GM18951 (cell line): ENCODE data around the gene SLC6A18.
"Not testable (repeated sequence)": the region's sequence is repeated elsewhere in the genome, so short reads cannot be mapped to it uniquely, and the experiment has no call there.

ENCODE experiments used
- POLR2A ChIP-seq: IDR thresholded peaks from 4 replicates; pipeline ENCODE4 v1.6.1; 2011; ENCODE audit warnings: mild to moderate bottlenecking; ENCODE audit not compliant: insufficient read length, insufficient read depth; ENCODE audit errors: extremely low read depth
- in situ Hi-C: fragments of 300-500 bp; cut with MboI; formaldehyde crosslinking; loops from one replicate; pipeline ENCODE4 v1.12.0; 2022; ENCODE audit warnings: low sequenced_read_pairs, mixed read lengths, inconsistent platforms; ENCODE audit not compliant: unreplicated experiment

The SLC6A18 gene

DNA sequence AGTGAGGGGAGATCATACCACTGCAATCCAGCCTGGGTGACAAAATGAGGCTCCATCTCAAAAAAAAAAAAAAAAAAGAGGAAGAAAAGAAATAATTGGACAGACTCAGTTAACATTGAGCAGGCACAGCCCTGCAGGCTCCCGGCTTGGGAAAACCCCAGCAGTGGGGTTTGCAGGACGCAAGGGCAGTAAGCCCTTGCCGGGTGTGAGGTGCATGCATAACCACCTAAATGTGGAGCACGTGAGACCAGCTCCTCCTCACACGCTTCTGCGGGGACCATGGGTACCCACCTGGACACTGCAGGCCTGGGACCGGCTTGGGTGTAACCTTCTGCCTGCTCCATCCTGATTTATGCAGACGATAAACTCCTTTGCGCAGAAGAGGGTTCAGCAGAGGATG is 4.8 kb upstream of the SLC6A18 start:
- in situ Hi-C loops = no loop called here
- no peak for TF ChIP-seq POLR2A

DNA sequence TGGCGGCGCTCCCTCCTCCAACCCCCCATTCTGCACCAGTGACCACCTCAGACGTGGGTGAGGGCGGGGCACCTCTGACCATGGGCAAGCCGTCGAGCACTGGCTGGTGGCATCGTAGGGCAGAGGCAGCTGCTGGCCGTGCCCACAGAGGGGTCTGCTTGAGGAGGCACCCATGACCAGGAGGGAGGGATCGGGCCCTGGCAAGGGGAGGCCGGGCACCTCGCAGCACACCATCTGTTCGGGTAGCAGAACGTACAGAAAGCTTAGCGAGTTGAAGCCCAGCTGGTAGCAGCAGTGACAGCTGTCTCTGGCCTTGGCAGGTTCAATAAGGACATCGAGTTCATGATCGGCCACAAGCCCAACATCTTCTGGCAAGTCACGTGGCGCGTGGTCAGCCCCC is 4.3 kb upstream of the SLC6A18 start:
- in situ Hi-C loops = no loop called here

GRCh38 chr5:1221721-1222120 is 3.5 kb upstream of the SLC6A18 start:
- TF ChIP-seq POLR2A = no peak
- in situ Hi-C loops = no loop called here

More for the DNA sequence above, 4.3 kb upstream of the SLC6A18 start:
- no peak for TF ChIP-seq POLR2A

GRCh38 chr5:1222147-1222546 is 3.0 kb upstream of the SLC6A18 start:
- no peak for TF ChIP-seq POLR2A
- in situ Hi-C loops = no loop called here

DNA sequence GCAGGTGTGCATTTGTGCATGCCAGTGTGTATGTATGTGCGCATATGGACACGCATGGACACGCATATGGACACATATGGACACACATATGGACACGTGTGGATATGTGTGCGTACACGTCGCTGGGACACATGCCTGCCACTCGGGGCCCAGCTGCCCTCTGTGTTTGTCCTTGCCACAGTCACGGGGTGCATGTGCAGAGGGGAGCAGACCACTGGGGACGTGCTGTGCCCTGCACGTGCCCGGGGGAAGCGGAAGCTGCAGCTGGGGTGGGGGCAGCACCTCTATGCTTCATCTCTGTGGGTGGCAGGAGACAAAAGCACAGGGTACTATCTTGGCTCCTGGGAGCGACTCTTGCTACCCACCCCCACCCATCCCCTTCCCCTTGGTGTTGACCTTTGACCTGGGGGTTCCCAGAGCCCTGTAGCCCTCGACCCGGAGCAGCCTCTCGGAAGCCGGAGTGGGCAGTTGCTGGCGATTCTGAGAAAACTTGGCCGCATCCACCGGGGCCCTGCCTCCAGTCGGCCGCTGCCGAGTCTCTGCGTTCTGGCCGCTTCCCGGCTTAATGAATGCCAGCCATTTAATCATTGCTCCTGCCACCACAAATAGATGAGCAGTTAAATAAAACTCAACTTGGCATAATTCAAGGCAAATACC is 2.4 kb upstream of the SLC6A18 start:
- in situ Hi-C loops = no loop called here
- no peak for TF ChIP-seq POLR2A

DNA sequence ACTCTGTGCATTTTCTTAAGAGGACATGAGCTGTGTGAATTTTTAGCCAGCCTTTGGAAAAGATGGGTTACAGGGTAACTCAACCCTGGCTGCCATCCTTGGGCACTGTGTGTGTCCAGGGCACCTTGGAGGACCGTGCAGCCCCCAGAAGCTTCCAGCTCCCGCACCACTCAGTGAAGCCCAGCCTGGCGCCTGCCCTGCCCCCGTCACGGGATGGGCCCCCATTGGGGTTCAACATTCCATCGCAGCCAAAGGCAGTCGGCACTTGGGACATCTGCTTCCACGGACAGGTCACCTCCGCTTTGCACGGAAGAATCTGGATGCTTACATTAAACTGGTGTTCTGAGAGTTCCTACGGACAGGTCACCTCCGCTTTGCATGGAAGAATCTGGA is 1.9 kb upstream of the SLC6A18 start:
- in situ Hi-C loops = no loop called here

DNA sequence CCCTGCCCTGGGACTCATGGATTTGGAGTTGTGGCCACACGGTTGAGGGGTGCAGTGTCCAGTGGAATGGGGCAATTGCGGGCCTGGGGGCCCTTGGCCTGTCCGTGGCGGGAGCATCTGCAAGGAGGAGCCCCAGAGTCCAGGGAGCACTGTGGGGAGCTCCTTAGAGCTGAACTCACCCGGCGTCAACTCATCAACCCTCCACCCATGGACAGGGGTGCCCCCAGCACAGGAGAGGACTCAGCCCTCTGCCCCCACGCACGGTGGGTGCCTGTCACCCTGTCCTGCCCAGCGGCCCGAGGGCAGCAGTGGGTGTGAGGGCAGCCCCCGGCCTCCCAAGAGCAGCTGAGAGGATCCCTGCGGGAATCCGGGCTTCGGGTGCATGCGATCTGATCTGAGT is 550 bp upstream of the SLC6A18 start:
- in situ Hi-C loops = no loop called here
- TF ChIP-seq POLR2A = no peak

More for the DNA sequence above, 1.9 kb upstream of the SLC6A18 start:
- TF ChIP-seq POLR2A = no peak

GRCh38 chr5:1226231-1226630 is 1.1 kb downstream of the SLC6A18 start:
- TF ChIP-seq POLR2A = no peak
- in situ Hi-C loops = no loop called here

- no peak for TF ChIP-seq POLR2A
- in situ Hi-C loops = no loop called here
These were observed 1.8 kb downstream of the SLC6A18 start for GRCh38 chr5:1226839-1227581.

DNA sequence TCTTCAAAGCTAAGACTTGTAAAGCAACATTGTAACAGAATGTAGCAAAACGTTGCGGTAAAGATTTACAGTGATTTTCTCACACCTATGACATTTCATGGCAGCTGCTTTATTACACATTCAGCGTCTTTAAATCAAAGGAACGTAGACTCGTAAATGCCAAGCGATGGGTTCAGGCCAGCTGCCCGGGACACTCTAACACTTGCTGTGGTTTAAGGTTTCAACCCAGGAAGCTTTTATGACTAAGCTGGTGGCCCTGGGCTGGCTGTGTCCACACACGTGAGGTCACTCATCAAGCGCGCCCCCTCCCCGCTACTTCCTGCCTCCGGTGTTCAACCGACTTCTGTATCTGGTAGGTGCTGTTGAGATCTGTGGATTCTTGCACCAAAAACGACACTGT is 2.5 kb downstream of the SLC6A18 start:
- in situ Hi-C loops = no loop called here
- TF ChIP-seq POLR2A = no peak

DNA sequence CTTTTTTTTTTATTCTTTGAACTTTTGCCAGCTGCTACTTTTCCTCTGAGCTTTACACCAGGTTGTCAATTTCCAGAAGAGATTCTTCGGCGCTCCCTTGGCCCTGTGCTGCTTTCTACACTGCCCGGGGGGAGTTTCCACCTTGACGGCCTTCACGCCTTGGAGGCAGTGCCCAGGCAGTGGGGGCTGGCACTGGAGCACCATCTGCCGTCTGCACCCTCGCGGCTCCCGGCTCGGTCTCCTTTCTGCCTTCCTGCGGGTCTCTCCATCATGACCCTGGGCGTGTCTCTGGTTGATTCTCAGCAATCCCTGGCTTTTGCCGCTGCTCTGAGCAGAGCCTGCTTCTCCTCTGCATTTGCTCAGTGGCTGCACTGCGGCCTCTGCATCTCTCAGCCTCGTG is 2.9 kb downstream of the SLC6A18 start:
- TF ChIP-seq POLR2A = no peak
- in situ Hi-C loops = no loop called here

DNA sequence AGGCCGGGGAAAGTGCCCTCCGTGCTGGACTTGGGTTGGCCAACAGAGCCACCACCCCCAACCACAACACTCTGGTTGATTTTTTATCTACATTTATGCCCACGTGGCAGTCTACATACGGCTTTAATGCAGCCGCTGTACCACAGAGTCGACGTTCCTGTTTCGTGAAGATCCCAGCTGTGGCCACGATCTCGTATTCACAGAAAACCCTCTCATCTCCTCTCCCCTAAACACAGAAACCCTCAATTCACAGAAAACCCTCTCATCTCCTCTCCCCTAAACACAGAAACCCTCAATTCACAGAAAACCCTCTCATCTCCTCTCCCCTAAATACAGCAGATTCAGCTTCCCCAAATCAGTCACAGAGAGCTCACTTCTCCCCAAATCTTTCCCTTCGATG is 3.8 kb downstream of the SLC6A18 start:
- in situ Hi-C loops = not testable (repeated sequence)

DNA sequence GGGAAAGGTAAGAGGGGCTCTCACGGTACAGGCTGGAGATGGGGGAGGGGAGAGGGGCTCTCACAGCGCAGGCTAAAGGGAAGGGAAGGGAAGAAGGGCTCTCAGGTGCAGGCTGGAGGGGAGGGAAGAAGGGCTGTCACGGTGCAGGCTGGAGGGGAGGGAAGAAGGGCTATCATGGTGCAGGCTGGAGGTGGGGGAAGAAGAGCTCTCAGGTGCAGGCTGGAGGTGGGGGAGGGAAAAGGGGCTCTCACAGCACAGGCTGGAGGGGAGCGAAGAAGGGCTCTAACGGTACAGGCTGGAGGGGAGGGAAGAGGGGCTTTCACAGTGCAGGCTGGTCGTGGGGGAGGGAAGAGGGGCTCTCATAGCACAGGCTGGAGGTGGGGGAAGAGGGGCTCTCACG is 4.6 kb downstream of the SLC6A18 start:
- in situ Hi-C loops = no loop called here
- no peak for TF ChIP-seq POLR2A

- no peak for TF ChIP-seq POLR2A
- in situ Hi-C loops = no loop called here
These were observed 5.4 kb downstream of the SLC6A18 start for GRCh38 chr5:1230551-1230950.
